Stomach (tissue), 4 donors: ENCODE results near the gene BCO1.
A peak's percentile ranks its signal among the peaks of the same experiment; 100 is the strongest.

Source experiments
- CTCF ChIP-seq, 7 experiments: fragments of 450-650 bp in 4 of 7; fragments of 200-600 bp in 3 of 7; sonication (generic) in 3 of 7; IDR thresholded peaks; one replicate each; pipeline ENCODE4 v1.5.1; 2016 to 2019; ENCODE audit warnings: antibody characterized with exemption in 7 of 7, control low read depth in 2 of 7, mild to moderate bottlenecking in 1 of 7
- EP300 ChIP-seq: sonication (generic); formaldehyde crosslinking; IDR thresholded peaks from one replicate; pipeline ENCODE4 v1.6.1; 2017; ENCODE audit warnings: antibody characterized with exemption
- POLR2A ChIP-seq, 4 donors: fragments of 450-650 bp; IDR thresholded peaks; one replicate each; pipeline ENCODE4 v1.6.1; 2016; ENCODE audit warnings: antibody characterized with exemption in 4 of 4, control low read depth in 2 of 4, mild to moderate bottlenecking in 1 of 4, moderate library complexity in 1 of 4
- POLR2AphosphoS5 ChIP-seq, 3 donors: sonication (generic); formaldehyde crosslinking; IDR thresholded peaks; one replicate each; pipeline ENCODE4 v1.6.1; 2016; ENCODE audit warnings: antibody characterized with exemption in 3 of 3

- TF ChIP-seq POLR2A (IDR thresholded peaks at IDR 0.05) (no peak), CTCF (IDR thresholded peaks at IDR 0.05) (no peak), EP300 (no peak), POLR2AphosphoS5 (IDR thresholded peaks at IDR 0.05) (peak in 1 of 3 donors; percentile 18)
Observed at GRCh38 chr16:81327447-81328196, 89.1 kb downstream of the BCO1 start.
